Naive thymus-derived CD4-positive, alpha-beta T cell (primary cell): ENCODE data around the gene TBX2. TPM values are rescaled to one million over a fixed set of nuclear protein-coding genes. Genes with fewer than 3 reads are reported as not detected.
A peak's percentile ranks its signal among the peaks of the same experiment; 100 is the strongest.

Experiments used
- ATAC-seq: fragments of 150-1000 bp; cut with Tn5 transposase; 2 replicates; pipeline ENCODE4 v1.10.0; 2021; ENCODE audit warnings: mild to moderate bottlenecking, moderate library complexity
- CTCF ChIA-PET: fragments of 350-600 bp; sonication (Branson Sonifier 250); formaldehyde crosslinking; loops from one replicate; lab custom pipeline; 2021; ENCODE audit warnings: antibody characterized with exemption; lab: Charles Lee
- POLR2A ChIA-PET: fragments of 350-600 bp; sonication (Branson Sonifier 250); formaldehyde crosslinking; loops from one replicate; lab custom pipeline; 2021; ENCODE audit warnings: antibody characterized with exemption, inconsistent platforms; lab: Charles Lee
- DNase-seq, 9 donors: peaks; one replicate each; pipeline versions ENCODE4 v3.0.0 to v3.0.0-alpha.2; 2020 to 2022; ENCODE audit warnings: mixed read lengths in 1 of 9
- H3K27ac ChIP-seq: one replicate; pipeline ENCODE4 v1.7.0; 2013; ENCODE audit warnings: mild to moderate bottlenecking, low read depth, low read length, moderate library complexity
- H3K27me3 ChIP-seq, 2 donors: one replicate each; pipeline ENCODE4 v1.7.0; 2013; ENCODE audit warnings: low read length in 2 of 2, mild to moderate bottlenecking in 2 of 2, moderate library complexity in 2 of 2; ENCODE audit not compliant: control insufficient read depth in 2 of 2, insufficient read depth in 2 of 2
- H3K36me3 ChIP-seq, 3 experiments: 1 replicate in 2 of 3; 2 replicates in 1 of 3; pipeline ENCODE4 v1.7.0; 2013; ENCODE audit warnings: low read length in 3 of 3, mild to moderate bottlenecking in 3 of 3, moderate library complexity in 1 of 3; ENCODE audit not compliant: insufficient read depth in 3 of 3, control insufficient read depth in 2 of 3
- H3K4me1 ChIP-seq, 2 donors: one replicate each; pipeline ENCODE4 v1.7.0; 2013; ENCODE audit warnings: low read length in 2 of 2, mild to moderate bottlenecking in 2 of 2, moderate library complexity in 1 of 2; ENCODE audit not compliant: control insufficient read depth in 2 of 2, insufficient read depth in 2 of 2
- H3K4me3 ChIP-seq: 2 replicates; pipeline ENCODE4 v1.7.0; 2013; ENCODE audit warnings: mild to moderate bottlenecking, low read length
- H3K9me3 ChIP-seq, 3 experiments: 1 replicate in 2 of 3; 2 replicates in 1 of 3; pipeline ENCODE4 v1.7.0; 2013; ENCODE audit warnings: low read length in 3 of 3; ENCODE audit not compliant: control insufficient read depth in 2 of 3
- H3K27ac Mint-ChIP-seq, 9 donors: one replicate each; pipeline ENCODE4 v1.8.0; 2020 to 2022; ENCODE audit warnings: mixed read lengths in 9 of 9, mild to moderate bottlenecking in 8 of 9, moderate library complexity in 5 of 9, inconsistent platforms in 2 of 9
- H3K27me3 Mint-ChIP-seq, 5 donors: one replicate each; pipeline ENCODE4 v1.8.0; 2021 to 2022; ENCODE audit warnings: mixed read lengths in 5 of 5, mild to moderate bottlenecking in 1 of 5
- H3K36me3 Mint-ChIP-seq, 5 donors: one replicate each; pipeline ENCODE4 v1.8.0; 2020 to 2022; ENCODE audit warnings: mixed read lengths in 5 of 5, mild to moderate bottlenecking in 3 of 5, inconsistent platforms in 1 of 5
- H3K4me1 Mint-ChIP-seq, 7 donors: one replicate each; pipeline ENCODE4 v1.8.0; 2020 to 2022; ENCODE audit warnings: mixed read lengths in 7 of 7, mild to moderate bottlenecking in 3 of 7, inconsistent platforms in 1 of 7
- H3K4me3 Mint-ChIP-seq, 10 donors: one replicate each; pipeline ENCODE4 v1.8.0; 2020 to 2022; ENCODE audit warnings: mild to moderate bottlenecking in 10 of 10, mixed read lengths in 10 of 10, moderate library complexity in 6 of 10, inconsistent platforms in 2 of 10
- H3K9me3 Mint-ChIP-seq, 11 donors: one replicate each; pipeline ENCODE4 v1.8.0; 2020 to 2022; ENCODE audit warnings: mixed read lengths in 11 of 11, mild to moderate bottlenecking in 4 of 11, inconsistent platforms in 1 of 11, moderate library complexity in 1 of 11
- intact Hi-C, 2 donors: fragments of 100-400 bp; cut with micrococcal nuclease; formaldehyde crosslinking; loops; one replicate each; pipeline ENCODE4 v1.15.1; 2023
- polyA plus RNA-seq, 2 donors: library from polyadenylated mRNA; unstranded; fragments of 300-500 nt; fragmentation: Illumina TruSeq; gene quantifications; one replicate each; pipeline ENCODE4 v1.2.3, GENCODE V29; 2021
- total RNA-seq, 6 experiments: library from RNA in 5 of 6; stranded (reverse) in 5 of 6; gene quantifications; 1 replicate in 5 of 6; 2 replicates in 1 of 6; pipeline ENCODE4 v1.2.3 and lab custom pipeline; 2021 to 2026

Gene TBX2
- total and polyA plus RNA-seq, 7 experiments from 2014 or later: not detected

DNA sequence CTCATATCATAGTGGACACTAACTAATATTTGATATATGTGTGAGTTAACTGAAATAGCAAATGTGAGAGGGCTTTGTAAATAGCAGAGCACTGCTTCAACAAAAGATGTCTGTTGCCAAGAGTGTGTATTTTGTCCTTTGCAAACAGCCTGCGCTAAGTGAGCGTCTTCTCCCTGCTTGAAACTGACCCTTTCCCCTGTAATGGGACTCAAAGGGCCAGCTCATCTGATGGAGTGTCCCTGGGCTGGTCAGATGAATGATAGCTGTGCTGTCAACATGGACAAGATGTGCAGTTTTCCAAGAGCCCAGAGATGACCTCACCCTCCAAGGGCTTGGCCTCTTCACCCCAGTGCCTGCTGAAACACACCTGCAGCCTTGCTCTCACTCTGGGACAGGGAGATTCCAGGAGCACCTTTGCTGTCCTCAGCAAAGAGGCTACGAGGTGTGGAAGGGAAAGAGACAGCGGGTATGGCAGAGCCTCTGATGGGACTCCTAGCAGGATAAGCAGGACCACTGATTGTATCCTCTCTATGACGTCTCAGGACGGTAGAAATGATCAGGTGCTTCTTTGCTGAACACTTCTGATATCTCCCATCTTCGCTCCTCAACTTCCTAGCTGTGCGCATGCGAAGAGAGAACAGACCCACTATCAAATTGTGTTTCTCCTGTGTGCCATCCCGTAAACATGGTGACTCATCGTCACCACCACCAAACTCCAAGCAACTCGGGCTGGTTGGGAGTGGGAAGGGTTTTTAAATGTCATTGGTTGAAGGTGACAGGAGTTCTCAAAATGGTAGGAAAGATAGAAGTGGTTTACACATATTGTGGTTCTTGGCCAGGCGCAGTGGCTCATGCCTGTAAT lies 35.8 kb upstream of the TBX2 start:
- Histone ChIP-seq H3K27me3 (no peaks in the 10 kb centered on the region), H3K4me3 (no peak overlapping the region), H3K4me1 (no peaks in the 10 kb centered on the region), H3K36me3 (no peaks in the 10 kb centered on the region), H3K27ac (no peak overlapping the region), H3K9me3 (no peaks in the 10 kb centered on the region)
- H3K4me1 Mint-ChIP-seq: no peaks in the 10 kb centered on the region
- H3K27ac Mint-ChIP-seq: no peak overlapping the region
- intact Hi-C loops: no loop called here
- no peaks in the 10 kb centered on the region for H3K27me3 Mint-ChIP-seq
- ATAC-seq (no peak), DNase-seq (no peak)
- peaks cover 0 to 12% (median 0%) of the 10 kb centered on the region in 5 donors for H3K36me3 Mint-ChIP-seq
- no peaks in the 10 kb centered on the region for H3K9me3 Mint-ChIP-seq
- ChIA-PET CTCF (no interaction called here), POLR2A (no interaction called here)
- no peak overlapping the region for H3K4me3 Mint-ChIP-seq

DNA sequence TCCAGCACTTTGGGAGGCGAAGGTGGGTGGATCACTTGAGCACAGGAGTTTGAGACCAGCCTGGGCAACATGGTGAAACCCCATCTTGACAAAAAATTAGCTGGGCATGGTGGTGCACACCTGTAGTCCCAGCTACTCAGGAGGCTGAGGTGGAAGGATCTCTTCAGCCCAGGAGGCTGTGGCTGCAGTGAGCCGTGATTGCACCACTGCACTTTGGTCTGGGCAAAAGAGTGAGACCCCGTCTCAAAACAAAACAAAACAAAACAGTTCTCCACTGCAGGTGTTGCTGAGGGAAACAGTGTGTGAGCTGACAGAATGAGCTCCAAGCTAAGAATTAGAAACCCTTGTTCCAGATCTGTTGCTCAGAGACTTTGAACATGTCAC lies 35.2 kb upstream of the TBX2 start:
- Mint-ChIP-seq H3K27ac (no peak overlapping the region), H3K9me3 (no peaks in the 10 kb centered on the region), H3K27me3 (no peaks in the 10 kb centered on the region), H3K4me3 (no peak overlapping the region), H3K4me1 (no peaks in the 10 kb centered on the region), H3K36me3 (peaks cover 0 to 18% (median 2%) of the 10 kb centered on the region in 5 donors)
- no peak overlapping the region for H3K27ac ChIP-seq
- H3K4me3 ChIP-seq: no peak overlapping the region
- ATAC-seq: no peak
- DNase-seq: no peak
- H3K36me3 ChIP-seq: no peaks in the 10 kb centered on the region
- no peaks in the 10 kb centered on the region for H3K4me1 ChIP-seq
- H3K27me3 ChIP-seq: no peaks in the 10 kb centered on the region
- POLR2A ChIA-PET: no interaction called here
- CTCF ChIA-PET: no interaction called here
- intact Hi-C loops: no loop called here
- no peaks in the 10 kb centered on the region for H3K9me3 ChIP-seq

DNA sequence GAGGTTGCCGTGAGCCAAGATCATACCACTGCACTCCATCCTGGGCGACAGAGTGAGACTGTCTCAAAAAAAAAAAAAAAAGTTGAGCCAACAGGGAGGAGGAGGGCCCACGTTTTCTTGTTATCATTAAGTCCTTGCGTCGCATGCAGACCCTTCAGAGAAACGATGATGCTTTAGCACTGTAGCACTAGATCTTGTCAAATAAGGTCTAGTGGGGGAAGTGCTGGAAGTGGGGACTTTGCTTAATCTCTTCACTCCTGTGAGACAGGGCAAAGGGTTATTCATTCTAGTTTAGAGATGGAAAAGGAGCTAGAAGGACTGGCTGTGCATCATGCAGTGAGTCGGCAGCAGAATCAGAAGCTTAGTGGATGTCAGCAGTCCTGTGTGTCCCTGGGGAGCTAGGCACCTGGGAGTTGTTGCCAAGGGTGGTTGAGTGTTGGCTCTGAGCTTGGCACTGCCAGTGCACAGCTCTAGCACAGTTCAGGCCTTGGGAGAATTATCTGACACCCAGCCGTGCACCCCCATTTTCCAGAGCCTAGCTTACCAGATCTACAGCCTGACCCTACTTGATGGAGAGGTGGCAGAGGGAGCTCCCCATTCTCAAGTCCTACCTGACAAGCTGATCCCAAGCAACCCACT lies 33.4 kb upstream of the TBX2 start:
- H3K27ac Mint-ChIP-seq: no peak overlapping the region
- peaks cover 0 to 18% (median 4%) of the 10 kb centered on the region in 5 donors for H3K36me3 Mint-ChIP-seq
- Histone ChIP-seq H3K4me1 (no peaks in the 10 kb centered on the region), H3K27ac (no peak overlapping the region), H3K9me3 (no peaks in the 10 kb centered on the region), H3K27me3 (no peaks in the 10 kb centered on the region), H3K4me3 (no peak overlapping the region), H3K36me3 (no peaks in the 10 kb centered on the region)
- no peak for ATAC-seq
- H3K4me1 Mint-ChIP-seq: no peaks in the 10 kb centered on the region
- POLR2A ChIA-PET: no interaction called here
- intact Hi-C loops: no loop called here
- no peak for DNase-seq
- CTCF ChIA-PET: no interaction called here
- H3K27me3 Mint-ChIP-seq: no peaks in the 10 kb centered on the region
- no peak overlapping the region for H3K4me3 Mint-ChIP-seq
- no peaks in the 10 kb centered on the region for H3K9me3 Mint-ChIP-seq

DNA sequence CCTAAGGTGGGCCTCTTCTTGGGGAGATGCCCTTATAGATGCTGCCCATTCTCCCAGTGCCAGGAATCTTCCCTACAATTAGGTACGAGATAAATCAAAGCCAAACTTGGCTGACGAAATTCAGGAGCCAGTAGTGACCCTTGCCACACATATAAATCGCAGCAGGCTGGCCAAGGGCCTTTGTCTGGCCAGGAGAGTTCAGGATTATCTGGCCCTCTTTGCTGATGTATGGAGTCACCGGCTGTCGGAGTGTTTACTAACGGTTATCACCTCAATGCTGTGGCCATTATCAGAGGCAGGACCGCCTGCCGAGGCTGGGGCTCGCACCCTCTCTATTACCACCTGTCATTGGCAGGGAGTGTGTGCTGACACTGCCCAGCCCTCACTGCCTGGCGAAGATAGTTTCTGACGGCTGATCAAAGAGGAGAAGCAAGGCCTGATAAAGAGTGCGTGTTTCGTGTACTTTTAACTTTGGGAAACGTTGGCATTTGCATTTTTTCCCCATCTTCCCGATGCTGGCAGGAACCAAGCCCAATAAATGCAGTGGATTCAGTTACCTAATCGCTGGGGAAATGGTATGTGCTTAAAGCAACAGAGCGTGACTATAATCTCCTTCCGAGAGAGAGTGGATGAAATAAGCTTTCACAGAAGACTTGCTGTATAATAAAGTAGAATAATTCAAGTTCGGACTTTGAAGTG lies 32.8 kb upstream of the TBX2 start:
- Histone ChIP-seq H3K9me3 (no peaks in the 10 kb centered on the region), H3K27ac (no peak overlapping the region), H3K4me3 (no peak overlapping the region), H3K36me3 (no peaks in the 10 kb centered on the region), H3K27me3 (no peaks in the 10 kb centered on the region), H3K4me1 (no peaks in the 10 kb centered on the region)
- no peaks in the 10 kb centered on the region for H3K4me1 Mint-ChIP-seq
- CTCF ChIA-PET: no interaction called here
- DNase-seq: no peak
- H3K27ac Mint-ChIP-seq: no peak overlapping the region
- POLR2A ChIA-PET: no interaction called here
- H3K27me3 Mint-ChIP-seq: no peaks in the 10 kb centered on the region
- no peaks in the 10 kb centered on the region for H3K9me3 Mint-ChIP-seq
- no peak for ATAC-seq
- intact Hi-C loops: no loop called here
- H3K36me3 Mint-ChIP-seq: peaks cover 0 to 19% (median 4%) of the 10 kb centered on the region in 5 donors
- H3K4me3 Mint-ChIP-seq: no peak overlapping the region

DNA sequence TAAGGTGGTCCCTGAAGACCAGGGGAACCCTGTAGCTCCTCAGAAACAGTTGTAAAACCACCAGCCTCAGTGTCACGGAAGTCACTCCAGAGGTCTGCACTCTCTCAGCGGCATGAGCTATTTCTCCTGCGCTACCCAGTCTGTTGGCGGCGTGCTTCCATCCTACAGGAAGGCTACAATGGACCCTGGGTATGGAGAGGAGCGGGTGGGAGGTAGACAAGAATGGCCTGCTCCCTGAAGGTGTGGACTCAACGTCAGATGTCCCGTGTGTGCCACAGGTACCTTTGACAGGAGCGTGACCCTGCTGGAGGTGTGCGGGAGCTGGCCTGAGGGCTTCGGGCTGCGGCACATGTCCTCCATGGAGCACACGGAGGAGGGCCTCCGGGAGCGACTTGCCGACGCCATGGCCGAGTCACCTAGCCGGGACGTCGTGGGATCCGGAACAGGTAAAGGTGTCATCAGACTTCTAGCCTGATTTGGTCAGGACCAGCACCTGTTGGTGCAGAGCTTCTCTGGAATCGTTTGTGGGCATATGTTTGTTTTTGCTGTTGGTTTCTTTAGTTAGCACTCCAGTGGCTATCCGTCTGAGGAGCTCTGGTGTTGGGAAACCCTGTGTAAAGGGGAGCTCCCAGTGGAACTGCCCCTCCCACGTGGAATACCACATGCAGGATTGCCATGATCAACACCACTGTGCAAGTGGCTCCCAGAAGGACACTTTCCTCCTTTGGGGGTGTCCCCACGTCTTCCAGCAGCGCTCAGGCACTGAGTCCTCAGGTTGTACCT lies 31.4 kb upstream of the TBX2 start:
- H3K4me3 ChIP-seq: no peak overlapping the region
- Mint-ChIP-seq H3K4me1 (no peaks in the 10 kb centered on the region), H3K4me3 (no peak overlapping the region), H3K9me3 (no peaks in the 10 kb centered on the region), H3K27me3 (no peaks in the 10 kb centered on the region), H3K27ac (no peak overlapping the region), H3K36me3 (peaks cover 0 to 22% (median 4%) of the 10 kb centered on the region in 5 donors)
- no peaks in the 10 kb centered on the region for H3K27me3 ChIP-seq
- no peaks in the 10 kb centered on the region for H3K9me3 ChIP-seq
- ChIA-PET CTCF (no interaction called here), POLR2A (no interaction called here)
- no peak overlapping the region for H3K27ac ChIP-seq
- intact Hi-C loops: no loop called here
- no peak for ATAC-seq
- DNase-seq: no peak
- H3K36me3 ChIP-seq: no peaks in the 10 kb centered on the region
- no peaks in the 10 kb centered on the region for H3K4me1 ChIP-seq

DNA sequence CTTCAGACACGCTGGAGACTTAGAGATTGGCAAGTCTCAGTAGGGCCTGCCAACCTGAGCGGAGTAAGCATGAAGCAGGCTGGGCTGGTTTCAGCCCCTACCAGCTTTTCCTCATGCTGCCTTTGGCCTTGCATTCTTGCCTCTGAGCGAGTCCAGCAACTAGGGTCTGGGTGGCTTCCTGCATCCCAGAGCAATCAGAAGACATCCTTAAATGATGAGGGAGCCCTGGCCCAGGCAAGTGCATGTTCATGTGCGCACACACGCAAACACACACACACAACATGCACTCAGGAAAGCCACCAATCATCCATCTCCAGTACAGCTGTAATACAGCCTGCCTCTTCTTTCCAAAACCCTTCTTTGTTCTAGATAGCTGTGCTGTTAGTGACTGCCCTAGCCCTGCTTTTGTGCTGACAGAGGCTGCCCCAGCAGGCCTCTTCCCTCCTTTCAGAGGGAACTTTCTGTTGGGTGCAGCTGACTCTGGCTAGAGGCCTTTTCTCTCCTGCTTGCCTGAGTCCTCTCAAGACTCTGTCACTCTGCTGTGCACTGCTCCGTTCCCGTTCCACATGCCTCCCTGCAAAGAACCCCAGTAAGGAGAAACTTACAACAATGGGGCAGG lies 30.7 kb upstream of the TBX2 start:
- Mint-ChIP-seq H3K4me1 (no peaks in the 10 kb centered on the region), H3K27me3 (no peaks in the 10 kb centered on the region), H3K4me3 (no peak overlapping the region), H3K36me3 (peaks cover 0 to 22% (median 4%) of the 10 kb centered on the region in 5 donors), H3K9me3 (no peaks in the 10 kb centered on the region), H3K27ac (peak overlapping the region in 1 of 9 donors; percentile 33)
- intact Hi-C loops: no loop called here
- Histone ChIP-seq H3K4me3 (no peak overlapping the region), H3K4me1 (no peaks in the 10 kb centered on the region), H3K36me3 (no peaks in the 10 kb centered on the region), H3K27ac (no peak overlapping the region), H3K27me3 (no peaks in the 10 kb centered on the region), H3K9me3 (no peaks in the 10 kb centered on the region)
- ChIA-PET POLR2A (no interaction called here), CTCF (no interaction called here)
- DNase-seq (no peak), ATAC-seq (no peak)
